Mucosa of descending colon (tissue), 3 donors: ENCODE data around the gene SSBP3. TPM values are rescaled to one million over a fixed set of nuclear protein-coding genes. Genes with fewer than 3 reads are reported as not detected.
A peak's percentile ranks its signal among the peaks of the same experiment; 100 is the strongest.
"Not testable (repeated sequence)": the region's sequence is repeated elsewhere in the genome, so short reads cannot be mapped to it uniquely, and the experiment has no call there.

Experiments
- ATAC-seq: fragments of 200-7000 bp; cut with Tn5 transposase; one replicate; pipeline ENCODE4 v1.9.1; 2020; ENCODE audit warnings: mild to moderate bottlenecking, moderate library complexity
- DNase-seq, 3 donors: peaks; one replicate each; pipeline ENCODE4 v3.0.0-alpha.2; 2020
- H3K36me3 ChIP-seq: fragments of 200-600 bp; one replicate; pipeline ENCODE4 v1.8.0; 2021; ENCODE audit warnings: low read depth, mild to moderate bottlenecking
- H3K4me1 ChIP-seq: fragments of 200-600 bp; one replicate; pipeline ENCODE4 v1.8.0; 2021; ENCODE audit warnings: low read depth, mild to moderate bottlenecking
- H3K4me3 ChIP-seq: fragments of 200-600 bp; one replicate; pipeline ENCODE4 v1.8.0; 2021; ENCODE audit warnings: mild to moderate bottlenecking
- H3K9me3 ChIP-seq: fragments of 200-600 bp; one replicate; pipeline ENCODE4 v1.8.0; 2021; ENCODE audit warnings: mild to moderate bottlenecking
- CTCF ChIP-seq: fragments of 200-600 bp; IDR thresholded peaks from one replicate; pipeline ENCODE4 v1.8.0; 2022; ENCODE audit warnings: antibody characterized with exemption, mild to moderate bottlenecking
- intact Hi-C, 2 donors: fragments of 100-400 bp; cut with DNase I in 1 of 2; cut with micrococcal nuclease in 1 of 2; formaldehyde crosslinking; loops; one replicate each; pipeline versions ENCODE4 v1.11.0 to v1.11.1; 2022; cut with DNase I, micrococcal nuclease
- total RNA-seq, 3 donors: library from RNA; stranded (reverse); fragmentation: NEBNext Ultra II Directional in 2 of 3; extraction: Animal tissue kit (Norgen Biotek cat#: 25700) in 2 of 3; gene quantifications; one replicate each; pipeline versions ENCODE4 v1.2.1 to v1.2.4, GENCODE V29; 2021 to 2023
- donor health status: DM: no; HTN: no; CAD: no; lungs with moderate emphysema.
- donor health status: DM: no; HTN: no; CAD: no.
- donor health status: DM: no; HTN: yes; CAD: no.

SSBP3 gene
- total RNA-seq, 3 donors from 2014 or later = 77.8 to 85.1 (median 82.0) TPM

GRCh38 chr1:54239035-54239383, 167.2 kb downstream of the SSBP3 start:
- Histone ChIP-seq H3K36me3 (no peaks in the 10 kb centered on the region), H3K4me1 (no peaks in the 10 kb centered on the region), H3K4me3 (no peak overlapping the region), H3K9me3 (no peaks in the 10 kb centered on the region)
- no peak for TF ChIP-seq CTCF
- intact Hi-C loops = no loop called here
- DNase-seq (no peak), ATAC-seq (no peak)

- no peaks in the 10 kb centered on the region for H3K4me1 ChIP-seq
- H3K36me3 ChIP-seq = no peaks in the 10 kb centered on the region
- intact Hi-C loops = no loop called here
- ATAC-seq (peak; percentile 17), DNase-seq (no peak)
- no peak for TF ChIP-seq CTCF
- no peaks in the 10 kb centered on the region for H3K9me3 ChIP-seq
- H3K4me3 ChIP-seq = no peak overlapping the region
Measured at GRCh38 chr1:54238353-54239034, 167.7 kb downstream of the SSBP3 start.

- no peak for ATAC-seq
- Histone ChIP-seq H3K4me1 (no peaks in the 10 kb centered on the region), H3K4me3 (no peak overlapping the region), H3K36me3 (no peaks in the 10 kb centered on the region), H3K9me3 (no peaks in the 10 kb centered on the region)
- TF ChIP-seq CTCF = no peak
- intact Hi-C loops = no loop called here
- DNase-seq = no peak
Measured at GRCh38 chr1:54237586-54237985, 168.6 kb downstream of the SSBP3 start.

- DNase-seq (no peak), ATAC-seq (no peak)
- no peaks in the 10 kb centered on the region for H3K4me1 ChIP-seq
- no peaks in the 10 kb centered on the region for H3K36me3 ChIP-seq
- intact Hi-C loops = no loop called here
- no peaks in the 10 kb centered on the region for H3K9me3 ChIP-seq
- TF ChIP-seq CTCF = no peak
- H3K4me3 ChIP-seq = no peak overlapping the region
Measured at GRCh38 chr1:54234284-54234683, 171.9 kb downstream of the SSBP3 start.

- H3K36me3 ChIP-seq, H3K4me1 ChIP-seq, H3K4me3 ChIP-seq, intact Hi-C loops, H3K9me3 ChIP-seq, ATAC-seq, DNase-seq: not testable (repeated sequence)
Measured at GRCh38 chr1:54233196-54233595, 173.0 kb downstream of the SSBP3 start.

GRCh38 chr1:54230507-54231339, 175.5 kb downstream of the SSBP3 start:
- no peak for DNase-seq
- H3K4me1 ChIP-seq = no peaks in the 10 kb centered on the region
- no peak overlapping the region for H3K4me3 ChIP-seq
- intact Hi-C loops = no loop called here
- H3K9me3 ChIP-seq = no peaks in the 10 kb centered on the region
- no peak for TF ChIP-seq CTCF
- no peaks in the 10 kb centered on the region for H3K36me3 ChIP-seq
- ATAC-seq = no peak
